T-helper 1 cell treated with Interleukin-12 subunit alpha and Interleukin-12 subunit beta and Interleukin-4 antibody, amounts not matched to agents 30 μg/mL and 1 μg/mL, for 36 hours (primary cell): ENCODE data around the gene GALNS.
"Not testable (repeated sequence)": the region's sequence is repeated elsewhere in the genome, so short reads cannot be mapped to it uniquely, and the experiment has no call there.

Source experiments
- H3K27ac Mint-ChIP-seq: one replicate; pipeline ENCODE4 v1.8.0; 2021; ENCODE audit warnings: mild to moderate bottlenecking, mixed read lengths
- H3K27me3 Mint-ChIP-seq: one replicate; pipeline ENCODE4 v1.8.0; 2021; ENCODE audit warnings: low read depth, mixed read lengths
- H3K36me3 Mint-ChIP-seq: one replicate; pipeline ENCODE4 v1.8.0; 2021; ENCODE audit warnings: low read depth, mixed read lengths
- H3K4me1 Mint-ChIP-seq: one replicate; pipeline ENCODE4 v1.8.0; 2021; ENCODE audit warnings: low read depth, mixed read lengths
- H3K4me3 Mint-ChIP-seq: one replicate; pipeline ENCODE4 v1.8.0; 2021; ENCODE audit warnings: mild to moderate bottlenecking, moderate library complexity, mixed read lengths
- H3K9me3 Mint-ChIP-seq: one replicate; pipeline ENCODE4 v1.8.0; 2021; ENCODE audit warnings: mixed read lengths

GALNS gene

DNA sequence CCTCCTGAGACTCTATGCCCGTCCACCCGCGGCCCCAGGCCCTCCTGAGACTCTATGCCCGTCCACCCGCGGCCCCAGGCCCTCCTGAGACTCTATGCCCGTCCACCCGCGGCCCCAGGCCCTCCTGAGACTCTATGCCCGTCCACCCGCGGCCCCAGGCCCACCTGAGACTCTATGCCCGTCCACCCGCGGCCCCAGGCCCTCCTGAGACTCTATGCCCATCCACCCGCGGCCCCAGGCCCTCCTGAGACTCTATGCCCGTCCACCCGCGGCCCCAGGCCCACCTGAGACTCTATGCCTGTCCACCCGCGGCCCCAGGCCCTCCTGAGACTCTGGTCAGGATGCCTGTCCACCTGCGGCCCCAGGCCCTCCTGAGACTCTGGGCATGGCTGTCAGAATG, 85.0 kb downstream of the GALNS start:
- H3K4me3 Mint-ChIP-seq, H3K27ac Mint-ChIP-seq: not testable (repeated sequence)
- H3K4me1 Mint-ChIP-seq, result peaks cover 12% of the 10 kb centered on the region

DNA sequence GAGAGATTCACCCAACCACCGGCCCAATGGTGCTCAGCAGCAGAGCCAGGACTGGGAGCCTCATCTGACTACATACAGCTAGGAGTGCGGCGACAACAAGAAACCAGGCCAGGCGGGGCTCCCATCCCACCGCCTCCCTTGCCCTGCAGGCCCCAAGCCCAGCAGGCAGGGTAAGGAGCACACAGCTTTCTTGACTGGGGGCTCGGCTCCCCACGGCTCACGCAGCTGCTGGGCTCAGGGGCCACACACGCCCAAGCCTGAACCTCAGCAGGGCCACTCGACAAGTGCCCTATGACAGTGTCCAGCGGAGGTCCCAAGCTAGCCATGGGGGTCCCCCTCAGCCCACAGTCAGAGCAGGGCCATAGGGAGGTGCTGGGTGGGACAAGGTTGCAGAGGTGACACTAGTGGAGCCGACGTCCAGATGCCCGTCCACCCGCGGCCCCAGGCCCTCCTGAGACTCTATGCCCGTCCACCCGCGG, 85.4 kb downstream of the GALNS start:
- Mint-ChIP-seq H3K27ac (no peak overlapping the region), H3K4me3 (no peak overlapping the region), H3K36me3 (no peaks in the 10 kb centered on the region), H3K9me3 (no peaks in the 10 kb centered on the region), H3K4me1 (peaks cover 12% of the 10 kb centered on the region), H3K27me3 (no peaks in the 10 kb centered on the region)

More for the DNA sequence above, 85.0 kb downstream of the GALNS start:
- H3K36me3 Mint-ChIP-seq, H3K9me3 Mint-ChIP-seq, H3K27me3 Mint-ChIP-seq: not testable (repeated sequence)

DNA sequence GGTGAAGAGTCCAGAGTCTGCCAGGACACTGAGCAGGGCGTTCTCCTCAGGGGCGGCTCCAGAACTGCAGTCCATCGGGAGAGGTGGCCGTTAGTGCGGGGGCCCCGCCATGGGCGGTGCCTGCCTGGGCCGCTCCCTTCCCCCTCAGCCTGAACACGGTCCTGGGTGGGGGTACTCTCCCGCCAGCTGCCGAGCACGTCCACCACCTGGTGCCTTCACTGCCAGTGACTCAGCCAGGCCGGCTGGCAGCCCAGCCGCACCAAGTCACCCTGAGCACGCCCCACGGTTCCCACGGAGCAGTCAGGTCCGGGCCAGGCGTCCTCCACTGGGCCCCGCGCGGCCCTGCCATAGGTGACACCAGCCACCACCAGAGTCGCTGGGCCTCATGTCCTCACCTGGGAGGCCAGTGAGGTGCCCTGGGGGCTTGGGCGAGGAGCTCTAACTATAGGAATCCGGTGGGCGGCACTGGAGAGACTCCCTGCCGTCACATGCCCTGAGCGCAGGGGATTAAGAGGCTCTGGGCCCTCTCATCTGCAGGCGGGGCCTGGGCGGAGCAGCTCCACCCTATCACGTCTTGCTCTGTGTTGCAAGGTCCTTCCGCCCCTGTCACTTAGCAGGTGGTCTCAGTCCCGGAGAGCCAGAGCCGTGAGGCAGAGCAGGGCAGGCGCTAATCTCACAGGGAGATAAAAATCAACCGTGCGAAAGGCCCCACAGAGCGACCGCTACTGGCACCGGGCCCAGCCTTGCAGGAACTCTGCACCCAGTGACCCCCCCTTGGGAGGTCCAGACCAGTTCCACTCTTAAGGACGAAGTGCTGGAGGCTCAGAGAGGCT, 86.1 kb downstream of the GALNS start:
- no peak overlapping the region for H3K27ac Mint-ChIP-seq
- H3K36me3 Mint-ChIP-seq, result no peaks in the 10 kb centered on the region
- peaks cover 12% of the 10 kb centered on the region for H3K4me1 Mint-ChIP-seq
- H3K27me3 Mint-ChIP-seq, result no peaks in the 10 kb centered on the region
- no peaks in the 10 kb centered on the region for H3K9me3 Mint-ChIP-seq
- H3K4me3 Mint-ChIP-seq, result no peak overlapping the region

DNA sequence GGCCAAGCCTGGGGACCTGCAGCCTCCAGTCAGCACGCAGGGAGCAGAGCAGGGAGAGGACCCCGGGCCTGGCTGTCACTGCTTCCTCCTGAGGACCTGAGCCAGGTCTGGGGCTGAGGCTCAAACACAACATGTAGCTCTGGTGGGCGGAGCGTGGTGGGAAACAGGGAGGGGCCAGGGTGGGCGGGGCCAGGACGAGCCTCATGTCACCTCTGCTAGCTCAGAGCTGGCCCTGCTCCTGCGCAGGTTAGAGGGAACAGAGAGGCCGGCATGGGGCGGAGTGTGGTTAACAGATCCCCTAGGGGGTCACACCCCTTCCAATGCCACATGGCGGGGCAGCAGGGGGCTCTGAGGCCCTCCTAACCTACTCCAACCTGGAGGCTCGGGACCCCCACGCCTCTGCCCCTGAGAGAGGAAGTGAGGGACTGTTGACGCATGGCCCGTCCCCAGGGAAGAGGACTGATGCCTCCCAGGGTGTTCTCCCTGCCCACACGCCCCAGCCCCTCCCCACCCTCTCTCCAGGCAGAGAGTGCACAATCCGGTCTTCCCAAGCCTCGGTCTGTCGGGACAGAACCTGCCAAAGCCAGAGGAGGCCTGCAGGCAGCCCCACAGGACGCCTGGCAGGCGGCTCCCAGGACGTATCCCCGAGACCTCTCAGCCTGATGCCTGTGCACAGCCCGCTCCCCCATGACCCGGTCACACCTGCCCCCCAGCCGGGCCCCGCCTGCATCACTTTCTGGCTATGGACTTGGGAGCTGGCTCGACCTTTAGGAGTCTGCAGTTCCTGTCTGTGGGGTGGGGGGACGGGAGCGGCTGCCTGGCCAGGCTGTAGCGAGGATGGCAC, 86.9 kb downstream of the GALNS start:
- Mint-ChIP-seq H3K27ac (no peak overlapping the region), H3K9me3 (no peaks in the 10 kb centered on the region), H3K36me3 (no peaks in the 10 kb centered on the region), H3K4me3 (no peak overlapping the region), H3K27me3 (no peaks in the 10 kb centered on the region), H3K4me1 (peaks cover 11% of the 10 kb centered on the region)

DNA sequence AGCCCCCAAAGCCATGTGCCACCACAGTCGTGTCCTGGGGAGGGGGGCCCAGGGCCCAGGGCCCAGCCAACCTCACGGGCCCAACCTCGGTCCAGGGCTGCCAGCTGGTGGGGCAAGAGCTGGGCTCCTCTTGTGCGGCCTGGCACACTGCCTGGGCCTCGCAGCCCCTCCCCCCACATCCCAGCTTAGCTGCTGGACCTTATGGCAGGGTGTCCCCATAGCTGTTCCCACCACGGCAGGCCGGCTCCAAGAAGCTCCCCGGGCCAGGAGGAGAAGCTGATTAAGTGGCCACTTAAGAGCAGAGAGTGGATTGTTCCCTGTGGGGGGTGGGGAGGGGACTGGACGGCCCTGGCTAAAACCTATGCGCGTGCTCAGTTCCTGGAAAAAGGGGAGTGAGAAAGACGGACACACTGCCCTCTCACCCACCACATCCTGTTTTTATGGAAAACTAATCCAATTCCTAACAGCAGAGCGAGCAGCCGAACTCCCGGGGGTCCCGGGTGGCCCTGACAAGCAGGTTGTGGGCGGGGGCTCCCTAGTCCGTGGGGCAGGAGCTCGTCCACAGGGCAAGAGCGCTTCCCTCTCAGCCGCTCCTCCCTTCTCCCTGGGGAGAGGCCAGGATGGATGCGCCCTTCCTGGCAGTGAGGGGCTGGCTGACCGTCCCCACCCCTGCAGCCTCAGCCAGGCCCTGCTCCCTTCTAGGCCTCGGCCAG, 88.5 kb downstream of the GALNS start:
- no peaks in the 10 kb centered on the region for H3K36me3 Mint-ChIP-seq
- H3K4me3 Mint-ChIP-seq, result no peak overlapping the region
- H3K4me1 Mint-ChIP-seq, result peaks cover 9% of the 10 kb centered on the region
- no peaks in the 10 kb centered on the region for H3K9me3 Mint-ChIP-seq
- H3K27ac Mint-ChIP-seq, result no peak overlapping the region
- no peaks in the 10 kb centered on the region for H3K27me3 Mint-ChIP-seq

DNA sequence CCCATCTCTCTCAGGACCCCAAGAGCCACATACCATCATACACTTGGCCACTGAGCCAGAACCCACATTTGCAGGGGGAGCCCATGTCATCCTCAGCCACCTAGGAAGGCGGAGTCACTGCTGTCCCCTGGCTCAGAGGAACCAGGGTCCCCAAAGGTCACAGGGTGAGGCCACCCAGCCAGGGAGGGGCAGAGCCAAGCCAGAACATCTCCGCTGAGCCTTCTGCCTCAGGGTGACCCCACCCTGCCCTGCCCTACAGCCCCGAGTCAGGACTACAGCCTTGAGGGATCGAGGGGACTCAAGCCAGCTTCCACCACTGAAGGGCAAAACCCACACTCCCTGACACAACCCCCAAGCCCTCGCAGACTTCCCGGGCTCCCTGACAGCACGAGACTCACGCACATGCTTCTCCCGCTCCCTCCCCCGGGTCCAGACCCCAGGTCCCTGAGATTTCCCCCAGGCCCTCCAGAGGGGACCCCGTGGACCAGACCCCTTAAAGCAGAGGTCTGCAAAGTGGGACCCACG, 89.1 kb downstream of the GALNS start:
- Mint-ChIP-seq H3K36me3 (no peaks in the 10 kb centered on the region), H3K9me3 (no peaks in the 10 kb centered on the region), H3K4me1 (peaks cover 9% of the 10 kb centered on the region), H3K4me3 (no peak overlapping the region), H3K27ac (peak overlapping the region; percentile 18), H3K27me3 (no peaks in the 10 kb centered on the region)

DNA sequence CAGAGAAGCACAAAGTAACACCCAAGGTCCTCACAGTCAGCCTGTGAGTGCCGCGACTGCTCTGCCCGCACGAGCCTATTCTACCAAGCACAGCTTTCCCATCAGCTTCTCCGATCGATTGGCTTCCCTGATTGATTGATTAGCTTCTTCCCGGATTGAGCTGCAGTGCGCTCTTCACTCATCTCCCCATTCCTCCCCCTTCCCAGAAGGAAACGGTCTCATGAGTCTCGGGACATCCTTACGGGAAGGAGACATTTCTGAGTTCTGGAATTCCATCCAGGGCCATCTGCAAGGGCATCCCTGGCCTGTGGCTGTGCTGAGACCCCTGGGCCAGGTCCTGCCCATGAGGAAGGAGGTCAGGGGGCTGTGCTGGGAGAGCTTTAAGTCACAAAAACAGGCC, 89.8 kb downstream of the GALNS start:
- H3K36me3 Mint-ChIP-seq, result no peaks in the 10 kb centered on the region
- H3K9me3 Mint-ChIP-seq, result no peaks in the 10 kb centered on the region
- H3K4me3 Mint-ChIP-seq, result no peak overlapping the region
- H3K27ac Mint-ChIP-seq, result no peak overlapping the region
- no peaks in the 10 kb centered on the region for H3K27me3 Mint-ChIP-seq
- peaks cover 9% of the 10 kb centered on the region for H3K4me1 Mint-ChIP-seq

DNA sequence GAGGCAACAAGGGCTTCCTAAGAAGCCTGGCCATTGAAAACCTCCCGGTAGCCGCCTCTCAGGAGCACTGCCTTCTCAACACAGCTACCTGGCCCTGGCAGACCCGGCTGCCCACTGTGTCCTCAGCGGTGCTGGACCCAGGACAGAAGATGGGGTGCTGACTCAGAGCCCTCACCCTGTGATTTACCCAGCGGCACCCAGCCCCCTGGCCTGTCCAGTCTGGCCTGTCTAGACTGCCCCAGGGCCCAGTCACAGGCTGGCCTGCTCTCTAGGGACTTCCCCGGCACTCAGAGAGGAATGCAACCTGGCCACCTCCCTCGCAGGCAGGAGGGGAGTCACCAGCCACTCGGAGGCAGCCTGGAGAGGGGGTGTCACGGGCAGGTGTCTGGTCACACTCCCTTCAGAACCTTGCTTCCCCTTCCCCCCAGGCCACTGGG, 91.8 kb downstream of the GALNS start:
- Mint-ChIP-seq H3K27ac (no peak overlapping the region), H3K9me3 (no peaks in the 10 kb centered on the region), H3K4me3 (no peak overlapping the region), H3K4me1 (peaks cover 9% of the 10 kb centered on the region), H3K36me3 (no peaks in the 10 kb centered on the region), H3K27me3 (no peaks in the 10 kb centered on the region)

DNA sequence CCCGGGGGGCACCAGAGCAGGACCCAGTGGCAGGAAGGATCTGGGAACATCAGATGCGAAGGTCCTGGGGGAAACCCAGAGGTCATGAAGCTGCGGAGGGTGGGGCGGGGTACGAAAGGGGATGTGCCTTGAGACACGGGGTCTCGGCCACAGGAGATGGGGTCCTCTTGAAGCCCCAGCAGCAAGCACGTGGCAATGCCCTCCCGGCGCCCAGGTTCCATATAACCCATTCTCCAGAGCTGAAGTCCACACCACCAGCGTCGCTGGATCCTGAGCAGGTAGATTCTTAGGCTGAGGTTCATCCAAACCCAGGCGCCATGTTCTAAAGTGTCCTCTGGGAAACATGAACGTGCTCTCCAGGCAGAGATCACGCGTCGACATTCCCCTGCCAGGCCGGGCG, 92.7 kb downstream of the GALNS start:
- Mint-ChIP-seq H3K36me3 (no peaks in the 10 kb centered on the region), H3K27ac (no peak overlapping the region), H3K4me1 (peaks cover 10% of the 10 kb centered on the region), H3K27me3 (no peaks in the 10 kb centered on the region), H3K4me3 (no peak overlapping the region), H3K9me3 (no peaks in the 10 kb centered on the region)
